ENCODE results near the gene MEDAG.

- no peak for TF ChIP-seq CTCF (conservative IDR thresholded peaks at IDR 0.05)
- TF ChIP-seq ZFX (IDR thresholded peaks at IDR 0.05), result no peak
These were observed 4.9 kb upstream of the MEDAG start for GRCh38 chr13:30900952-30901749.

All from C4-2B (cell line).